ENCODE results near the gene ERAL1.

DNA sequence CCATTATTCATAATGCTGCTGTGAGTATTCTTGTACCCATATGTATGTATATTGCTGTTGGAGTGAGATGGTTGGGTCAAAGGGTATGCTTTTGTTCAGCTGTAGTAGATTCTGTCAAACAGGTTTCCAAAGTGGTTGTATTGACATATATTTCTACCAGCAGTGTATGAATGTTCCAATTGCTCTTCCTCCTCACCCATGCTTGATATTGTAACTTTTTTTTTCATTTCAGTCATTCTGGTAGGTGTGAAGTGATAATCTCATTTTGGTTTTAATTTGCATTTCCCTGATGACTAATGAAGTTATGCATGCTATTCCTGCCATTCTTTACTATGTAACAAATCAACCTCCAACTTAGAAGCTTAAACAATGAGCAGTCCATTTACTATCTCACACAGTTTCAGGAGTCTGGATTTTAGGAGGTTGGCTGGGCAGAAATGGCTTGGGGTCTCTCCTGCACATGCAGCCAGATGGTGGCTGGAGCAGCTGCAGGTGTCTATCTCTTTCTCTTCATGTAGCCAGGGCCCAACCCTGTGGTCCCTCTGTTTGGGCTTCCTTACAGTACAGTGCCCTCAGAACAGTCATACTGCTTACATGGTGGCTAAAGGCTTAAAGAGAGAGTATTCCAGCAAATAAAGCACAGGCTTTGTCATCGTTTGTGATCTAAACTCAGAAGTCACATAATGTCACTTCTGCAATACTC lies 21.2 kb downstream of the ERAL1 start:
- TF ChIP-seq EZH2 (IDR thresholded peaks at IDR 0.05; ENCODE audit: low read length) (no peak), CTCF (optimal IDR thresholded peaks at IDR 0.05 in 1 of 3, IDR thresholded peaks at IDR 0.05 in 1 of 3, conservative IDR thresholded peaks at IDR 0.05 in 1 of 3; ENCODE audit: extremely low read depth in 1 of 3, insufficient read depth in 2 of 3, low read length in 3 of 3) (no peak)

All from keratinocyte (primary cell).